WTC11 (cell line): ENCODE data around the gene LBHD2. TPM values are rescaled to one million over a fixed set of nuclear protein-coding genes. Genes with fewer than 3 reads are reported as not detected.

Source experiments
- ATAC-seq: fragments of 200-7000 bp; cut with Tn5 transposase; 2 replicates; pipeline ENCODE4 v1.10.0; 2021; ENCODE audit warnings: mild to moderate bottlenecking, moderate library complexity
- CTCF ChIA-PET: fragments of 300-600 bp; sonication (Branson Sonifier 250); formaldehyde crosslinking; loops from one replicate; lab custom pipeline; 2021; ENCODE audit warnings: antibody characterized with exemption; lab: Charles Lee
- POLR2A ChIA-PET: fragments of 350-600 bp; sonication (Branson Sonifier 250); formaldehyde crosslinking; loops from one replicate; lab custom pipeline; 2021; ENCODE audit warnings: antibody characterized with exemption; lab: Charles Lee
- DNase-seq: peaks from one replicate; pipeline ENCODE4 v3.0.0; 2021; ENCODE audit warnings: low spot score
- H3K27ac Mint-ChIP-seq: 2 replicates; pipeline ENCODE4 v1.8.0; 2021; ENCODE audit warnings: mixed read lengths
- H3K27me3 Mint-ChIP-seq: 2 replicates; pipeline ENCODE4 v1.8.0; 2021; ENCODE audit warnings: low read depth, mild to moderate bottlenecking, moderate library complexity, mixed read lengths
- H3K36me3 Mint-ChIP-seq: 2 replicates; pipeline ENCODE4 v1.8.0; 2021; ENCODE audit warnings: mixed read lengths
- H3K4me1 Mint-ChIP-seq: 2 replicates; pipeline ENCODE4 v1.8.0; 2022; ENCODE audit warnings: mixed read lengths
- H3K4me3 Mint-ChIP-seq: 2 replicates; pipeline ENCODE4 v1.8.0; 2021; ENCODE audit warnings: mild to moderate bottlenecking, moderate library complexity, mixed read lengths
- H3K9me3 Mint-ChIP-seq: 2 replicates; pipeline ENCODE4 v1.8.0; 2021; ENCODE audit warnings: mixed read lengths
- E2F1 ChIP-seq: sonication (generic); formaldehyde crosslinking; IDR thresholded peaks from 2 replicates; pipeline ENCODE4 v1.8.0; 2022; ENCODE audit warnings: mild to moderate bottlenecking, missing genetic modification reagents
- E2F5 ChIP-seq: sonication (generic); formaldehyde crosslinking; IDR thresholded peaks from 2 replicates; pipeline ENCODE4 v1.8.1; 2022; ENCODE audit warnings: mild to moderate bottlenecking, moderate library complexity, missing genetic modification reagents
- ELF4 ChIP-seq: sonication (generic); formaldehyde crosslinking; IDR thresholded peaks from 2 replicates; pipeline ENCODE4 v1.8.1; 2022; ENCODE audit warnings: low read depth, mild to moderate bottlenecking, moderate library complexity, missing genetic modification reagents
- ETV6 ChIP-seq: sonication (generic); formaldehyde crosslinking; IDR thresholded peaks from 2 replicates; pipeline ENCODE4 v1.8.1; 2022; ENCODE audit warnings: mild to moderate bottlenecking, missing genetic modification reagents
- FOXK1 ChIP-seq: sonication (generic); formaldehyde crosslinking; IDR thresholded peaks from 2 replicates; pipeline ENCODE4 v1.8.0; 2022; ENCODE audit warnings: mild to moderate bottlenecking, moderate library complexity, missing genetic modification reagents
- FOXP1 ChIP-seq: sonication (generic); formaldehyde crosslinking; IDR thresholded peaks from 2 replicates; pipeline ENCODE4 v1.8.0; 2022; ENCODE audit warnings: missing genetic modification reagents, mild to moderate bottlenecking, moderate library complexity, borderline replicate concordance
- FOXP4 ChIP-seq: sonication (generic); formaldehyde crosslinking; IDR thresholded peaks from 2 replicates; pipeline ENCODE4 v1.8.0; 2022; ENCODE audit warnings: mild to moderate bottlenecking, missing genetic modification reagents
- HMGXB4 ChIP-seq: sonication (generic); formaldehyde crosslinking; IDR thresholded peaks from 2 replicates; pipeline ENCODE4 v1.8.1; 2023; ENCODE audit warnings: mild to moderate bottlenecking, moderate library complexity, missing genetic modification reagents
- KAT7 ChIP-seq: sonication (generic); formaldehyde crosslinking; IDR thresholded peaks from 2 replicates; pipeline ENCODE4 v1.8.1; 2023; ENCODE audit warnings: missing genetic modification reagents, mild to moderate bottlenecking, borderline replicate concordance
- MAX ChIP-seq: sonication (generic); formaldehyde crosslinking; IDR thresholded peaks from 2 replicates; pipeline ENCODE4 v1.8.0; 2022; ENCODE audit warnings: mild to moderate bottlenecking, missing genetic modification reagents
- NFYB ChIP-seq: sonication (generic); formaldehyde crosslinking; conservative IDR thresholded peaks from 2 replicates; pipeline ENCODE4 v1.8.0; 2022; ENCODE audit warnings: low read depth, missing genetic modification reagents
- NR1H2 ChIP-seq: sonication (generic); formaldehyde crosslinking; IDR thresholded peaks from 2 replicates; pipeline ENCODE4 v1.9.0; 2021; ENCODE audit warnings: mild to moderate bottlenecking, moderate library complexity, missing genetic modification reagents
- PRDM15 ChIP-seq: sonication (generic); formaldehyde crosslinking; IDR thresholded peaks from 2 replicates; pipeline ENCODE4 v1.8.0; 2022; ENCODE audit warnings: missing genetic modification reagents
- RORB ChIP-seq: fragments of 250-450 bp; sonication (Bioruptor Pico); IDR thresholded peaks from 2 replicates; pipeline ENCODE4 v1.9.0; 2021; ENCODE audit warnings: mild to moderate bottlenecking
- SMAD4 ChIP-seq: sonication (generic); formaldehyde crosslinking; IDR thresholded peaks from 2 replicates; pipeline ENCODE4 v1.8.0; 2022; ENCODE audit warnings: mild to moderate bottlenecking, missing genetic modification reagents
- SP1 ChIP-seq: sonication (generic); formaldehyde crosslinking; conservative IDR thresholded peaks from 2 replicates; pipeline ENCODE4 v1.8.1; 2022; ENCODE audit warnings: missing genetic modification reagents
- USF2 ChIP-seq: sonication (generic); formaldehyde crosslinking; IDR thresholded peaks from 2 replicates; pipeline ENCODE4 v1.8.1; 2023; ENCODE audit warnings: mild to moderate bottlenecking, missing genetic modification reagents, moderate library complexity
- total RNA-seq: library from RNA; stranded (reverse); gene quantifications from 3 replicates; pipeline ENCODE4 v1.2.3, GENCODE V29; 2021

Gene LBHD2
- total RNA-seq, 1 experiment from 2014 or later, result not detected

- DNase-seq (no peak), ATAC-seq (peak; percentile 3)
- CTCF ChIA-PET, result interaction anchor here (1.0 to 3.3 kb wide), 2 partner anchors 24 to 48 kb away, joined by 4 to 17 read pairs; no protein-coding TSS in a partner anchor
These were observed 27.0 kb upstream of the LBHD2 start for GRCh38 chr14:103057028-103057371.

GRCh38 chr14:103057372-103058163, 26.4 kb upstream of the LBHD2 start, which contains the start of gene CDC42BPB:
Gene CDC42BPB, minus strand, starts transcription at chr14:103057549. Its CDS starts 376 bp downstream, at chr14:103057173.
- ChIA-PET POLR2A (no interaction called here), CTCF (interaction anchor here (3.3 kb wide), 1 partner anchor 48 kb away, joined by 17 read pairs; no protein-coding TSS in a partner anchor)
- Mint-ChIP-seq H3K36me3 (no peaks in the 10 kb centered on the region), H3K27ac (no peak within 1 kb of the TSS), H3K9me3 (no peaks in the 10 kb centered on the region), H3K4me1 (peaks cover 27% of the 10 kb centered on the region), H3K27me3 (no peaks in the 10 kb centered on the region; the same call in 1 of the 2 replicates), H3K4me3 (peak within 1 kb of the TSS; percentile 84)
- ATAC-seq (peak; percentile 96), DNase-seq (peak; percentile 85)
- TF ChIP-seq RORB (no peak), ETV6 (0 out of 2 replicates have a peak, but pooled peaks have one; percentile 31), ELF4 (CRISPR knock-in tag) (0 out of 2 replicates have a peak, but pooled peaks have one; percentile 24), FOXP1 (CRISPR knock-in tag) (0 out of 2 replicates have a peak, but pooled peaks have one; percentile 18), PRDM15 (CRISPR knock-in tag) (no peak), HMGXB4 (CRISPR knock-in tag) (0 out of 2 replicates have a peak, but pooled peaks have one; percentile 57), SP1 (CRISPR knock-in tag) (peak; percentile 80), NFYB (CRISPR knock-in tag) (peak; percentile 31; the same call in 1 of the 2 replicates), FOXK1 (0 out of 2 replicates have a peak, but pooled peaks have one; percentile 30), E2F1 (CRISPR knock-in tag) (no peak), FOXP4 (CRISPR knock-in tag) (0 out of 2 replicates have a peak, but pooled peaks have one; percentile 13), SMAD4 (CRISPR knock-in tag) (0 out of 2 replicates have a peak, but pooled peaks have one; percentile 13), MAX (peak; percentile 79), E2F5 (peak; percentile 47; the same call in 1 of the 2 replicates), USF2 (no peak)

More at GRCh38 chr14:103057028-103057371, 27.0 kb upstream of the LBHD2 start:
- Mint-ChIP-seq H3K4me1 (peaks cover 27% of the 10 kb centered on the region), H3K36me3 (no peaks in the 10 kb centered on the region), H3K9me3 (no peaks in the 10 kb centered on the region), H3K27ac (no peak overlapping the region), H3K4me3 (peak overlapping the region; percentile 84), H3K27me3 (no peaks in the 10 kb centered on the region; the same call in 1 of the 2 replicates)
- POLR2A ChIA-PET, result no interaction called here
- peak; percentile 41; the same call in 1 of the 2 replicates for TF ChIP-seq FOXP4 (CRISPR knock-in tag)
- TF ChIP-seq FOXP1 (CRISPR knock-in tag), result peak; percentile 74; the same call in 1 of the 2 replicates
- no peak for TF ChIP-seq NR1H2 (CRISPR knock-in tag)
- peak; percentile 77; the same call in 1 of the 2 replicates for TF ChIP-seq KAT7 (CRISPR knock-in tag)
